ENCODE results near the gene MECP2. TPM values are rescaled to one million over a fixed set of nuclear protein-coding genes. Genes with fewer than 3 reads are reported as not detected.

MECP2 gene
- total RNA-seq, 4 donors from 2014 or later: 57.7 to 79.4 (median 64.8) TPM

DNA sequence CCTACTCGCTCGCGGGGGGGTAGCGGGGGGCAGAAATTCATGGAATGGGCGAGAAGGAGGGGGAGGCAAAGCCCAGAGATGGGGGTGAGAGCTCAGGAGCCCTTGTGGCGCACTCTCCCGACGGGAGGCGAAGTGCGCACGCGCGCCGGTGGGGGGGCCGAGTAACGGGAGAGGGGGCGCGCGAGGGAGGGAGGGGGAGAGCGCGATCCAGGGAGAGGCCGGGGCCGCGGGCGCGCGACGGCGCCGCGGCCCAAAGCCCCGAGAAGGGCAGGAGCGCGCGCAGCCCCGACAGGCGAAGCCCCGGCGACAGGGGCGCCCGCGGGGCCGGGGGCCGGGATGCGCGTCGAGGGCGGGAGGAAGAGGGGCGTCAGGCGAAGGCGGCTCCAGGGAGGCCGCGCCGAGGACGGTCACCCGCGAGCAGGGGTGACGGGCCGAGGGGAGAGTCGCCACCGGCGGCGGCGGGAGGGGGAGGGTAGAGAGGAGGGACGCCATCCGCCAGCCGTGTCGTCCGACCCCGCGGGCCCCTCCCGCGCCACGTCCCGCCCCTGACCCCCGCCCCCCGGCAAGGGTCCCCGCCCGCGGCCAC lies 421 bp downstream of the MECP2 start:
- TF ChIP-seq POLR2A (IDR thresholded peaks at IDR 0.05; ENCODE audit: low read depth) (no peak), EP300 (IDR thresholded peaks at IDR 0.05) (no peak), POLR2AphosphoS5 (IDR thresholded peaks at IDR 0.05) (no peak)
- TF ChIP-seq, protein P1, sequence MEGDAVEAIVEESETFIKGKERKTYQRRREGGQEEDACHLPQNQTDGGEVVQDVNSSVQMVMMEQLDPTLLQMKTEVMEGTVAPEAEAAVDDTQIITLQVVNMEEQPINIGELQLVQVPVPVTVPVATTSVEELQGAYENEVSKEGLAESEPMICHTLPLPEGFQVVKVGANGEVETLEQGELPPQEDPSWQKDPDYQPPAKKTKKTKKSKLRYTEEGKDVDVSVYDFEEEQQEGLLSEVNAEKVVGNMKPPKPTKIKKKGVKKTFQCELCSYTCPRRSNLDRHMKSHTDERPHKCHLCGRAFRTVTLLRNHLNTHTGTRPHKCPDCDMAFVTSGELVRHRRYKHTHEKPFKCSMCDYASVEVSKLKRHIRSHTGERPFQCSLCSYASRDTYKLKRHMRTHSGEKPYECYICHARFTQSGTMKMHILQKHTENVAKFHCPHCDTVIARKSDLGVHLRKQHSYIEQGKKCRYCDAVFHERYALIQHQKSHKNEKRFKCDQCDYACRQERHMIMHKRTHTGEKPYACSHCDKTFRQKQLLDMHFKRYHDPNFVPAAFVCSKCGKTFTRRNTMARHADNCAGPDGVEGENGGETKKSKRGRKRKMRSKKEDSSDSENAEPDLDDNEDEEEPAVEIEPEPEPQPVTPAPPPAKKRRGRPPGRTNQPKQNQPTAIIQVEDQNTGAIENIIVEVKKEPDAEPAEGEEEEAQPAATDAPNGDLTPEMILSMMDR (IDR thresholded peaks at IDR 0.05): no peak
- Histone ChIP-seq H3K36me3 (no peaks in the 10 kb centered on the region), H3K4me3 (peak overlapping the region; percentile 77 to 88 (median 80)), H3K27me3 (no peaks in the 10 kb centered on the region), H3K27ac (replicated peaks in 1 of 4) (peak overlapping the region; percentile 95 to 99 (median 98)), H3K4me1 (peaks cover 26 to 45% (median 40%) of the 10 kb centered on the region in 4 donors), H3K9me3 (no peaks in the 10 kb centered on the region)
- DNase-seq (ENCODE audit: extremely low spot score): no peak
- 31% methylated on average over 40 of the region's 80 CpGs for WGBS
- intact Hi-C loops (cut with DNase I): no loop called here

DNA sequence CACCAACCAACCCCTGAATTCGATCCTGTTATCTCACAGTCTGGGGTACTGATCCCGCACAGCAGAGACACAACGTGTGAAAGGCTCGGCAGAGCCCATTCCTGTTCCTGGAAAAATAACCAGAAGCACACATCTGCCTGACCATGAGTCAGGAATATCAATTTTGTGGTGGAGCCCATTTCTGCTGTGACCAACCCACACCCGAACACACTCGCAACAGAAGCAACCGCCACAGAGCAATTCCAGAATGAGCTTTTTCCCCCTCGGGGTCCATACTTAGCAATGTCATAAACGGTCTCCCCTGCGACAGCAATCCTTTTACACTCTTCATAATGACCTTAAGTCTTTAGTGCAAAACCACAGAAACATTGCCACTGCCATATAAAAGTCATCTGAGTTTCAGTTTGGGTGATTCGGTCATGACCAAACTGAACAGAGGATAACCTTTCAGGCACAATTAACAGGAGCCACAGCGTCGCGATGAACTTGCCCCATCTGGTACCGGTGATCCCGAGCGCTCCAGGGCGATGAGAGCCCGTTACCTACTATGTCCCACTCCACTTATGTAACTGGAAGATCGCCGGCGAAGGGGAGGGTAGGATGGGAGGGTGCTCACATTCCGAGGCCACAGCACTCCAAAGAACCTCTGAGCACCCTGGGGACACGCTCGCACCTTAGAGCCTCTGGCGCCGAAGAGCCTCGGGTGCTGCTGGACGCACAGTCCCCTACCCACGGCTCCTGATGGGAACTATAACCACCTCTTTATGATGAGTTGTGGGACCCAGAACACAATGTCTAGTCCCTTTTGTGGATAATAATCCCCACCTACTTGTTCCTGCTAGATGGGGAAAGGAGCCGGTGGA lies 1.1 kb downstream of the MECP2 start:
- 52% methylated on average over 25 of the region's 31 CpGs for WGBS
- no peaks in the 10 kb centered on the region for H3K36me3 ChIP-seq
- no peaks in the 10 kb centered on the region for H3K9me3 ChIP-seq
- no peak for TF ChIP-seq POLR2A (IDR thresholded peaks at IDR 0.05; ENCODE audit: low read depth)
- TF ChIP-seq, protein P1 (IDR thresholded peaks at IDR 0.05): no peak
- no peak for TF ChIP-seq EP300 (IDR thresholded peaks at IDR 0.05)
- TF ChIP-seq POLR2AphosphoS5 (IDR thresholded peaks at IDR 0.05): no peak
- H3K27ac ChIP-seq (replicated peaks in 1 of 4): peak overlapping the region; percentile 95 to 99 (median 98)
- peaks cover 34 to 52% (median 46%) of the 10 kb centered on the region in 4 donors for H3K4me1 ChIP-seq
- H3K4me3 ChIP-seq: peak overlapping the region; percentile 77 to 88 (median 80)
- intact Hi-C loops (cut with DNase I): no loop called here
- no peaks in the 10 kb centered on the region for H3K27me3 ChIP-seq
- no peak for DNase-seq (ENCODE audit: extremely low spot score)

DNA sequence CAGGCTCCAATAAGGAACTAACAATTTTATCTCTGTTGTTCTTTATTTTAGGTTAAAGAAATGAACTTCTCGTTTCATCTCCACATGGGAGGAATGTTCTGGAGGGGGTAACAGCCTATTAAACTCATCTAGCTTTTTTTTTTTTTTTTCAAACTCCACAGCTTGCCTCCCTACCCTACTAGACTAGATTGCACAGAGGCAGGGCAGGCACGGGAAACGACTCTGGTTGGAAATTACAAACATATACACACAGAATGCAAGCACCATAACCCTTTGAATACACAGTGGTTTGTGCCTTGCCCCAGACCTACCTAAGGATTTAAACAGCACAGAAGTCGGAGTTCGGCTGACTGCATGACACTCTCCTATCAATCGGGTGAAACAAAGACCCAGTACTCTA lies 2.7 kb downstream of the MECP2 start:
- Histone ChIP-seq H3K27ac (replicated peaks in 1 of 4) (peak overlapping the region in 2 of 4 donors; percentile 98), H3K4me1 (peaks cover 41 to 67% (median 54%) of the 10 kb centered on the region in 4 donors), H3K36me3 (no peaks in the 10 kb centered on the region), H3K4me3 (peak overlapping the region; percentile 3 to 80 (median 46)), H3K27me3 (no peaks in the 10 kb centered on the region), H3K9me3 (no peaks in the 10 kb centered on the region)
- WGBS: 52% methylated on average over 6 of the region's 6 CpGs
- intact Hi-C loops (cut with DNase I): no loop called here
- DNase-seq (ENCODE audit: extremely low spot score): no peak
- TF ChIP-seq EP300 (IDR thresholded peaks at IDR 0.05): no peak
- TF ChIP-seq, protein P1 (IDR thresholded peaks at IDR 0.05): no peak
- TF ChIP-seq POLR2A (IDR thresholded peaks at IDR 0.05; ENCODE audit: low read depth): no peak
- TF ChIP-seq POLR2AphosphoS5 (IDR thresholded peaks at IDR 0.05): no peak

DNA sequence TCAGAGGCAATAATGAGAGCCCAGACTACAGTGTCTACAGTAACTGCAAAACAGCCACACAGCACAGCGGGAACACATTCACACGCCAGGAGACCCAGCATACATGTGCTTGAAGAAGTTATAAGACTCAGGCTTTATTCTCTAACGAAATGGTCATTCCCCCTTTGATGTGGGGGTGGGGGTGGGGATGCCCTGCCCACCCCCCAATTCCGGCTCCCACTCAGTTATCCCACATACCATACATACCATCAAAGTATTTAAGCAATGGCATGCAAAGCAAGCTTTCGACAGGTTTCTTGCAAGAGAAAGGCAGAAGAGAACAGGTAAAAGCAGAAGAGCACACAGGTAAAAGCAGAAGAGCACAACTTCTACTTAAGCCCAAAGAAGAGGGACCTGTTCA lies 3.6 kb downstream of the MECP2 start:
- DNase-seq (ENCODE audit: extremely low spot score): no peak

More for the DNA sequence above, 3.6 kb downstream of the MECP2 start:
- no peak for TF ChIP-seq EP300 (IDR thresholded peaks at IDR 0.05)
- TF ChIP-seq POLR2AphosphoS5 (IDR thresholded peaks at IDR 0.05): no peak
- TF ChIP-seq, protein P1 (IDR thresholded peaks at IDR 0.05): no peak
- no peak for TF ChIP-seq POLR2A (IDR thresholded peaks at IDR 0.05; ENCODE audit: low read depth)
- WGBS: 59% methylated on average over 5 of the region's 5 CpGs
- Histone ChIP-seq H3K27me3 (no peaks in the 10 kb centered on the region), H3K36me3 (no peaks in the 10 kb centered on the region), H3K4me3 (peak overlapping the region; percentile 2 to 80 (median 46)), H3K4me1 (peaks cover 41 to 73% (median 54%) of the 10 kb centered on the region in 4 donors), H3K9me3 (no peaks in the 10 kb centered on the region), H3K27ac (replicated peaks in 1 of 4) (peak overlapping the region in 1 of 4 donors; percentile 28)
- intact Hi-C loops (cut with DNase I): no loop called here

Data from esophagus muscularis mucosa (tissue), 4 donors.